Psoas muscle (tissue), 8 donors: ENCODE data around the gene SMIM10L1. TPM values are rescaled to one million over a fixed set of nuclear protein-coding genes. Genes with fewer than 3 reads are reported as not detected.

Source experiments
- ATAC-seq, 4 donors: fragments of 200-7000 bp; cut with Tn5 transposase; one replicate each; pipeline ENCODE4 v1.9.1; 2020; ENCODE audit warnings: moderate library complexity in 3 of 4, mild to moderate bottlenecking in 2 of 4
- DNase-seq, 2 donors: peaks; one replicate each; pipeline ENCODE4 v3.0.0-alpha.2; 2020
- H3K27ac ChIP-seq: fragments of 200-600 bp; one replicate; pipeline ENCODE4 v1.8.0; 2022
- H3K27me3 ChIP-seq, 3 donors: fragments of 200-600 bp in 1 of 3; one replicate each; pipeline versions ENCODE4 v1.6.1 to v1.8.0; 2013 to 2022; ENCODE audit warnings: low read length in 2 of 3, mild to moderate bottlenecking in 2 of 3, moderate library complexity in 1 of 3; ENCODE audit not compliant: insufficient read depth in 3 of 3
- H3K36me3 ChIP-seq, 2 donors: fragments of 200-600 bp in 1 of 2; one replicate each; pipeline versions ENCODE4 v1.6.1 to v1.8.0; 2013 to 2022; ENCODE audit warnings: low read depth in 1 of 2, mild to moderate bottlenecking in 1 of 2, moderate library complexity in 1 of 2; ENCODE audit not compliant: insufficient read depth in 1 of 2
- H3K4me1 ChIP-seq: fragments of 200-600 bp; one replicate; pipeline ENCODE4 v1.8.0; 2022
- H3K4me3 ChIP-seq: fragments of 200-600 bp; one replicate; pipeline ENCODE4 v1.8.0; 2022; ENCODE audit warnings: mild to moderate bottlenecking
- H3K9me3 ChIP-seq: fragments of 200-600 bp; one replicate; pipeline ENCODE4 v1.8.0; 2022
- CTCF ChIP-seq: fragments of 200-600 bp; IDR thresholded peaks from one replicate; pipeline ENCODE4 v1.8.0; 2022; ENCODE audit warnings: antibody characterized with exemption
- WGBS, 3 donors: extraction: QIAGEN DNeasy Blood & Tissue Kit; methylation state at CpG; one replicate each; pipeline versions ENCODE4 v1.1.6 to v1.1.7; 2013; 5-methylcytosine and 5-hydroxymethylcytosine counted together
- intact Hi-C, 2 donors: fragments of 100-400 bp; cut with DNase I; formaldehyde crosslinking; loops; one replicate each; pipeline versions ENCODE4 v1.11.0 to v1.14.2; 2022
- polyA plus RNA-seq, 3 donors: library from polyadenylated mRNA; stranded (reverse); fragments of 200-250 nt; gene quantifications; one replicate each; pipeline ENCODE4 v1.2.3, GENCODE V29; 2013
- total RNA-seq, 4 donors: library from RNA; stranded (reverse); fragmentation: NEBNext Ultra II Directional in 2 of 4; extraction: Animal tissue kit (Norgen Biotek cat#: 25700) in 2 of 4; gene quantifications; one replicate each; pipeline versions ENCODE4 v1.2.1 to v1.2.4, GENCODE V29; 2021 to 2023
- donor health status: healthy with polysubstance abuse.
- donor health status: DM: no; HTN: no; CAD: no; lungs with moderate emphysema.
- donor health status: Bipolar disorder and iron deficiency.
- donor health status: healthy.
- donor health status: DM: yes; HTN: yes; CAD: no.
- donor health status: DM: no; HTN: no; CAD: no.
- donor health status: DM: no; HTN: no; CAD: no.
- donor health status: DM: yes; HTN: yes; CAD: no.

The SMIM10L1 gene
- total and polyA plus RNA-seq, 7 donors = 11.5 to 20.2 (median 18.3) TPM

- Histone ChIP-seq H3K27ac (no peak overlapping the region), H3K36me3 (no peaks in the 10 kb centered on the region), H3K9me3 (no peaks in the 10 kb centered on the region), H3K27me3 (no peaks in the 10 kb centered on the region), H3K4me3 (no peak overlapping the region), H3K4me1 (no peaks in the 10 kb centered on the region)
- DNase-seq (no peak), ATAC-seq (no peak)
- TF ChIP-seq CTCF = no peak
- intact Hi-C loops = loop anchor here in 1 of 2 donors (5.0 kb wide), 1 partner anchor 284 kb away; no protein-coding TSS in a partner anchor
Observed at GRCh38 chr12:11202811-11203210, 31.8 kb downstream of the SMIM10L1 start.

GRCh38 chr12:11204173-11204572 is 33.2 kb downstream of the SMIM10L1 start:
- Histone ChIP-seq H3K36me3 (no peaks in the 10 kb centered on the region), H3K4me3 (no peak overlapping the region), H3K27me3 (no peaks in the 10 kb centered on the region), H3K27ac (no peak overlapping the region), H3K9me3 (no peaks in the 10 kb centered on the region), H3K4me1 (no peaks in the 10 kb centered on the region)
- intact Hi-C loops = loop anchor here in 1 of 2 donors (5.0 kb wide), 1 partner anchor 283 kb away; no protein-coding TSS in a partner anchor
- TF ChIP-seq CTCF = no peak
- 84 to 98% (median 95%) methylated on average over 3 of the region's 3 CpGs for WGBS, 3 donors
- ATAC-seq = no peak
- DNase-seq = no peak

- no peaks in the 10 kb centered on the region for H3K4me1 ChIP-seq
- no peak for TF ChIP-seq CTCF
- DNase-seq (no peak), ATAC-seq (no peak)
- H3K27me3 ChIP-seq = no peaks in the 10 kb centered on the region
- H3K36me3 ChIP-seq = no peaks in the 10 kb centered on the region
- WGBS, 3 donors = 56 to 76% (median 69%) methylated on average over 1 of the region's 1 CpG
- H3K9me3 ChIP-seq = peaks cover 3% of the 10 kb centered on the region
- intact Hi-C loops = no loop called here
- no peak overlapping the region for H3K4me3 ChIP-seq
- H3K27ac ChIP-seq = no peak overlapping the region
Observed at GRCh38 chr12:11209113-11209512, 38.1 kb downstream of the SMIM10L1 start.

Other genes with a start within 250 kb of the SMIM10L1 start
- gene PRH2, start 242.0 kb upstream of the SMIM10L1 start, total RNA-seq = not detected
- gene PRH2, start 242.0 kb upstream of the SMIM10L1 start, polyA plus RNA-seq = not detected
- under 1 TPM; 0.30 to 0.68 (median 0.59) TPM for gene TAS2R14, start 231.9 kb upstream of the SMIM10L1 start, total RNA-seq
- gene TAS2R14, start 231.9 kb upstream of the SMIM10L1 start, polyA plus RNA-seq = under 1 TPM; 0.18 to 0.85 (median 0.66) TPM
- gene TAS2R50, start 184.3 kb upstream of the SMIM10L1 start, total RNA-seq = under 1 TPM in 3 of 4 donors, not detected in 1; 0.29 to 0.99 (median 0.39) TPM
- gene TAS2R50, start 184.3 kb upstream of the SMIM10L1 start, polyA plus RNA-seq = under 1 TPM in 1 of 3 donors, not detected in 2; 0.14 TPM
- gene TAS2R20, start 172.9 kb upstream of the SMIM10L1 start, total RNA-seq = under 1 TPM; 0.21 to 0.42 (median 0.25) TPM
- gene TAS2R20, start 172.9 kb upstream of the SMIM10L1 start, polyA plus RNA-seq = under 1 TPM in 2 of 3 donors, not detected in 1; 0.10 to 0.20 TPM
- under 1 TPM; 0.34 to 0.86 (median 0.66) TPM for gene TAS2R19, start 148.6 kb upstream of the SMIM10L1 start, total RNA-seq
- gene TAS2R19, start 148.6 kb upstream of the SMIM10L1 start, polyA plus RNA-seq = under 1 TPM; 0.08 to 0.21 (median 0.18) TPM
- gene TAS2R31, start 139.8 kb upstream of the SMIM10L1 start, total RNA-seq = under 1 TPM; 0.34 to 0.81 (median 0.47) TPM
- under 1 TPM; 0.13 to 0.18 (median 0.15) TPM for gene TAS2R31, start 139.8 kb upstream of the SMIM10L1 start, polyA plus RNA-seq
- gene TAS2R46, start 108.9 kb upstream of the SMIM10L1 start, total RNA-seq = under 1 TPM in 3 of 4 donors, not detected in 1; 0.23 to 0.51 (median 0.24) TPM
- under 1 TPM in 1 of 3 donors, not detected in 2; 0.04 TPM for gene TAS2R46, start 108.9 kb upstream of the SMIM10L1 start, polyA plus RNA-seq
- under 1 TPM in 1 of 4 donors, not detected in 3; 0.36 TPM for gene TAS2R43, start 78.9 kb upstream of the SMIM10L1 start, total RNA-seq
- gene TAS2R43, start 78.9 kb upstream of the SMIM10L1 start, polyA plus RNA-seq = under 1 TPM in 1 of 3 donors, not detected in 2; 0.09 TPM
- gene TAS2R30, start 36.5 kb upstream of the SMIM10L1 start, total RNA-seq = 1 to 10 TPM in 1 of 4 donors, under 1 TPM in 3; 0.25 to 1.1 (median 0.78) TPM
- gene TAS2R30, start 36.5 kb upstream of the SMIM10L1 start, polyA plus RNA-seq = under 1 TPM in 2 of 3 donors, not detected in 1; 0.03 to 0.08 TPM
- gene TAS2R42, start 15.7 kb downstream of the SMIM10L1 start, total RNA-seq = not detected
- gene TAS2R42, start 15.7 kb downstream of the SMIM10L1 start, polyA plus RNA-seq = not detected
- not detected for gene PRB3, start 98.5 kb downstream of the SMIM10L1 start, total RNA-seq
- gene PRB3, start 98.5 kb downstream of the SMIM10L1 start, polyA plus RNA-seq = not detected
- gene PRB4, start 139.2 kb downstream of the SMIM10L1 start, total RNA-seq = not detected
- gene PRB4, start 139.2 kb downstream of the SMIM10L1 start, polyA plus RNA-seq = not detected
- gene PRB2, start 224.4 kb downstream of the SMIM10L1 start, total RNA-seq = not detected
- gene PRB2, start 224.4 kb downstream of the SMIM10L1 start, polyA plus RNA-seq = not detected